ENCODE data around the gene ANKRD23. TPM values are rescaled to one million over a fixed set of nuclear protein-coding genes. Genes with fewer than 3 reads are reported as not detected.

ANKRD23 gene
- total RNA-seq, 1 donor from 2014 or later = 0.98 TPM

- Histone ChIP-seq H3K36me3 (no peaks in the 10 kb centered on the region), H3K9me3 (no peaks in the 10 kb centered on the region), H3K4me3 (peak overlapping the region in 1 of 2 donors; percentile 6), H3K27me3 (no peaks in the 10 kb centered on the region), H3K4me1 (peaks cover 85% of the 10 kb centered on the region), H3K27ac (peak overlapping the region; percentile 84)
- intact Hi-C loops (cut with DNase I) = no loop called here
- no peak for DNase-seq (ENCODE audit: extremely low spot score in 2 of 2)
- TF ChIP-seq, protein P1, sequence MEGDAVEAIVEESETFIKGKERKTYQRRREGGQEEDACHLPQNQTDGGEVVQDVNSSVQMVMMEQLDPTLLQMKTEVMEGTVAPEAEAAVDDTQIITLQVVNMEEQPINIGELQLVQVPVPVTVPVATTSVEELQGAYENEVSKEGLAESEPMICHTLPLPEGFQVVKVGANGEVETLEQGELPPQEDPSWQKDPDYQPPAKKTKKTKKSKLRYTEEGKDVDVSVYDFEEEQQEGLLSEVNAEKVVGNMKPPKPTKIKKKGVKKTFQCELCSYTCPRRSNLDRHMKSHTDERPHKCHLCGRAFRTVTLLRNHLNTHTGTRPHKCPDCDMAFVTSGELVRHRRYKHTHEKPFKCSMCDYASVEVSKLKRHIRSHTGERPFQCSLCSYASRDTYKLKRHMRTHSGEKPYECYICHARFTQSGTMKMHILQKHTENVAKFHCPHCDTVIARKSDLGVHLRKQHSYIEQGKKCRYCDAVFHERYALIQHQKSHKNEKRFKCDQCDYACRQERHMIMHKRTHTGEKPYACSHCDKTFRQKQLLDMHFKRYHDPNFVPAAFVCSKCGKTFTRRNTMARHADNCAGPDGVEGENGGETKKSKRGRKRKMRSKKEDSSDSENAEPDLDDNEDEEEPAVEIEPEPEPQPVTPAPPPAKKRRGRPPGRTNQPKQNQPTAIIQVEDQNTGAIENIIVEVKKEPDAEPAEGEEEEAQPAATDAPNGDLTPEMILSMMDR (IDR thresholded peaks at IDR 0.05) = no peak
- TF ChIP-seq POLR2A (IDR thresholded peaks at IDR 0.05) (no peak), POLR2AphosphoS5 (IDR thresholded peaks at IDR 0.05; ENCODE audit: insufficient read depth in 1 of 2, low read depth in 1 of 2) (peak in 1 of 2 donors; percentile 55)
Measured at GRCh38 chr2:96888072-96889011, 44.5 kb upstream of the ANKRD23 start.

DNA sequence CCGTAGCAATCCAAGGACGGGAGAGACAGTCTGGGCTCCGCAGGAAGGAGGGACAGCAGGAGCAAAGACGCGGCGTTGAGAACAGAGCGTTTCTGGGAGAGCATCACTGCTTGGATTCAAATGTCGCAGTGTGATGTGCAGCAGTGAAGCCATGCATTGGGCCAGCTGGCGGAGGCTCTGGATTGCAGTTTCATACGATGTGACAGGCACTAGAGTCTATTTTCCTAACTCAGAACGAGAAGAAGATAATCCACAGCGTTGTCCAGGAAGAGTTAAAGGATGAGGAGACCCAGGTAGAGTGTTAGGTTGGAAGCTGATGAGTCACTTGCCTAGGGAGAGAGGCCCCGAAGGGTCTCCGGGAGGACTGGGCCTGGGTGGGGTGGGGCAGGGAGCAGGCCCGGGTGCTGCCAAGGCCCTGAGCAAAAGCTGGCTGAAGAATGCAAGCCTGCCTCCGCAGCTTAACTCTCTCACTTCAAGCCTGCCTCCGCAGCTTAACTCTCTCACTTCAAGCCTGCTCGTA lies 43.7 kb upstream of the ANKRD23 start:
- no peaks in the 10 kb centered on the region for H3K27me3 ChIP-seq
- H3K4me1 ChIP-seq = peaks cover 85% of the 10 kb centered on the region
- TF ChIP-seq POLR2A (IDR thresholded peaks at IDR 0.05) (no peak), POLR2AphosphoS5 (IDR thresholded peaks at IDR 0.05; ENCODE audit: insufficient read depth in 1 of 2, low read depth in 1 of 2) (peak in 1 of 2 donors; percentile 12)
- TF ChIP-seq, protein P1 (IDR thresholded peaks at IDR 0.05) = no peak
- no peak for DNase-seq (ENCODE audit: extremely low spot score in 2 of 2)
- no peaks in the 10 kb centered on the region for H3K36me3 ChIP-seq
- H3K27ac ChIP-seq = peak overlapping the region; percentile 84
- peak overlapping the region in 1 of 2 donors; percentile 6 for H3K4me3 ChIP-seq
- intact Hi-C loops (cut with DNase I) = no loop called here
- H3K9me3 ChIP-seq = no peaks in the 10 kb centered on the region

DNA sequence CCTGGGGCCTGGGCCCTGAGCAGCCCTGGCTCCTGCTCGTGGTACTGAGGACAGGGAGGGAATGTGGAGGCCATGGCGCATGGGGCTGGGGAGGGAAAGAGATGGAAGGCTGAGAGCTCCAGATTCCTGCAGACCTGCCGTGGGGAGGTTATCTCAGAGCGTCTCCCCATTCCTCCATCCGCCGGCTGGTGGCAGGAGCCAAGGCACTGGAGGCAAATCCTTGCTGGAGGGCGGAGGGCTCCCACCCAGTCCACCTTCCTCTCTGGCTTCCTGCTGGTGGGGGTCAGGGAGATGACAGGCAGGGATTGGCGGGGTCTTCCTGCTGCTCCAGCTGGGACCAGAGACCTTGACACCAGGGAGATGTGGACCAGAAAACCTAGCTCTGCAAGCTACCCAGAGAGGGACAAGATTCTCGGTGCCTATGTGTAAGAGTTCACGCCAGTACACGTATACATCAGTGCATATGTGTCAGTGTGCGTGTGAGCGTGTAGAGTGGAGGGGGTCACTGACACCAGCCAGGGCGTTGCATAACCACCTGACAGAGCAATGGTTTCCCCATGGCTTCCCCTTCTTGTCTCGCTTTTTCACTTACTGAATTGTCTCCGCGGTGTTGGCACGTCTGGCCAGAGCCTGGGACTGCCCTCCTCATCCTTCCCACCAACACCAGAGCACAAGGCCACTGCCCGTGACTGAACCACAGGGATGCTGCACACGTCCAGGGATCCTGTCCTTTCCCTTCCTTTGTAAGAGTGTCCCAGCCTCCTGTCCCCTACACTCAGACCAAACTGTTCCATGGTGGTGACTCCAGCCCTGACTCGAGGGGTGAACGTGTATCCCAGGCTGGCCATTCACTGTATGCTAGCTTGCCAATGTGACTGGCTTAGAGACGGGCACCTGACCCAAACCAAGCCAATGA lies 41.9 kb upstream of the ANKRD23 start:
- intact Hi-C loops (cut with DNase I) = no loop called here
- no peaks in the 10 kb centered on the region for H3K36me3 ChIP-seq
- H3K27ac ChIP-seq = peak overlapping the region; percentile 84
- no peaks in the 10 kb centered on the region for H3K9me3 ChIP-seq
- no peak for DNase-seq (ENCODE audit: extremely low spot score in 2 of 2)
- H3K4me1 ChIP-seq = peaks cover 80% of the 10 kb centered on the region
- no peaks in the 10 kb centered on the region for H3K27me3 ChIP-seq
- H3K4me3 ChIP-seq = no peak overlapping the region
- no peak for TF ChIP-seq POLR2A (IDR thresholded peaks at IDR 0.05)
- no peak for TF ChIP-seq POLR2AphosphoS5 (IDR thresholded peaks at IDR 0.05; ENCODE audit: insufficient read depth in 1 of 2, low read depth in 1 of 2)
- TF ChIP-seq, protein P1 (IDR thresholded peaks at IDR 0.05) = no peak

DNA sequence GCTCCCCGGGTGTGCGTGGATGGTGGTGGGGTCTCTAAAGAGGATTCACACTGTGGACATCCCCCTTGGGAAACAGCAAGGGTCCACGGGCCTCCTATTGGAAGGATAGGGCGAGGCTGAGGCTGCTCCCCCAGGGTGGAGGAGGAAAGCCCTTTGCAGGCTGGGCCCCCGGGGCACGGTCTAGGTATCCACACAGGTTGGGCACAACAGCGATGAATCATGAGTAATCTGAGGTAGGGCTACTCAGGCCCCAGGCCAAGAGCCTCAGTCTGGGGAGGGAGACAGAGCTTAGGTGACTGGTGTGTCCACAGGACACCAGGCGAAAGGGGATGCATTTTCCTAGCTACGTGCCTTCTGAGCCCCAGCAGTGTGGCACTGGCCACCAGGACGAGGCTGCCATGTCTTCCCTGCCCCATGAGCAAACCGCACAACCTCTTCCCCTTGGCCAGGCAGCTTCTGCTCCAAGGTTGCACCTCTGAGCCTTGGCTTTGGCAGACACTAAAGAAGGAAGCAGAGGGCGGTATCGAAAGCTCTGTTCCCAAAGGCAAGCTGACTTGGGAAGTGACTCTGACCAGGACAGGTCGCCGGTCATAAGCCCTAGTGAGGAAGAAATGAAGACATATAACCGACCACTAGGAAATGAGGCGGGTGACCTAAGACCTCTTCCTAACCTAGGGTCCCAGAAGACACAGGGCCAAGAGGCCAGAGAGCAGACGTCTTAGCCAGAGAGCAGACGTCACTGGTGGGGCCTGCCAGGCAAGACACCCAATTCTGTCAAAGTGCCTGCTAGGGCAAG lies 40.7 kb upstream of the ANKRD23 start:
- peaks cover 74% of the 10 kb centered on the region for H3K4me1 ChIP-seq
- intact Hi-C loops (cut with DNase I) = no loop called here
- H3K4me3 ChIP-seq = no peak overlapping the region
- no peak overlapping the region for H3K27ac ChIP-seq
- TF ChIP-seq POLR2A (IDR thresholded peaks at IDR 0.05) (no peak), POLR2AphosphoS5 (IDR thresholded peaks at IDR 0.05; ENCODE audit: insufficient read depth in 1 of 2, low read depth in 1 of 2) (no peak)
- TF ChIP-seq, protein P1 (IDR thresholded peaks at IDR 0.05) = no peak
- no peak for DNase-seq (ENCODE audit: extremely low spot score in 2 of 2)
- no peaks in the 10 kb centered on the region for H3K27me3 ChIP-seq
- no peaks in the 10 kb centered on the region for H3K9me3 ChIP-seq
- H3K36me3 ChIP-seq = no peaks in the 10 kb centered on the region

Measured in vagina (tissue), 2 donors.